GM21717 (cell line): ENCODE results near the gene TEAD3.

Source experiments
- ATAC-seq: cut with Tn5 transposase; IDR thresholded peaks from one replicate; pipeline ENCODE4 v1.9.1; 2021; ENCODE audit warnings: mild to moderate bottlenecking, moderate library complexity; ENCODE audit not compliant: unreplicated experiment

The TEAD3 gene

DNA sequence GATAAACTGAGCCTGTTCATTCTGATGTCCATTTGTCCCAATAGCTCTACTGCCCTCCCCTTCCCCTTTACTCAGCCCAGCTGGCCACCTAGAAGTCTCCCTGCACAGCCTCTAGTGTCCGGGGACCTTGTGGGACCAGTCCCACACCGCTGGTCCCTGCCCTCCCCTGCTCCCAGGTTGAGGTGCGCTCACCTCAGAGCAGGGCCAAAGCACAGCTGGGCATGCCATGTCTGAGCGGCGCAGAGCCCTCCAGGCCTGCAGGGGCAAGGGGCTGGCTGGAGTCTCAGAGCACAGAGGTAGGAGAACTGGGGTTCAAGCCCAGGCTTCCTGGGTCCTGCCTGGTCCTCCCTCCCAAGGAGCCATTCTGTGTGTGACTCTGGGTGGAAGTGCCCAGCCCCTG lies 69.4 kb downstream of the TEAD3 start:
- ATAC-seq: no peak

- no peak for ATAC-seq
Measured at GRCh38 chr6:35426074-35426473, 70.8 kb downstream of the TEAD3 start.

- ATAC-seq: no peak
Measured at GRCh38 chr6:35425284-35425683, 71.6 kb downstream of the TEAD3 start.
